G401 (cell line): Measurements from ENCODE around the gene PHKG1. TPM values are rescaled to one million over a fixed set of nuclear protein-coding genes. Genes with fewer than 3 reads are reported as not detected.
"Not testable (repeated sequence)": the region's sequence is repeated elsewhere in the genome, so short reads cannot be mapped to it uniquely, and the experiment has no call there.

Source experiments
- DNase-seq: peaks from one replicate; pipeline ENCODE4 v3.0.0-alpha.2; 2015; ENCODE audit warnings: low spot score
- in situ Hi-C: cut with HindIII; loops from 2 replicates; pipeline ENCODE4 v1.10.0; 2016; ENCODE audit warnings: low sequenced_read_pairs, mixed read lengths
- total RNA-seq: library from RNA; depleted of rRNA; stranded (reverse); fragments of >200 nt; shearing (Covaris generic); gene quantifications from 2 replicates; pipeline ENCODE4 v1.2.3, GENCODE V29; 2014; rRNA removed

Gene PHKG1
- not detected in 2 replicates for total RNA-seq

- DNase-seq: peak; percentile 91
- in situ Hi-C loops: no loop called here
Observed at GRCh38 chr7:56092789-56093531, at the start of gene PHKG1. Gene PHKG1 (minus strand): TSS chr7:56092952. CDS start chr7:56088941, 4,011 bp downstream.

GRCh38 chr7:56131062-56131461, 38.3 kb upstream of the PHKG1 start:
- DNase-seq, in situ Hi-C loops: not testable (repeated sequence)

GRCh38 chr7:56127241-56127975, 34.7 kb upstream of the PHKG1 start:
- DNase-seq: no peak
- in situ Hi-C loops: no loop called here

GRCh38 chr7:56125831-56126230, 33.1 kb upstream of the PHKG1 start:
- no peak for DNase-seq
- in situ Hi-C loops: no loop called here

- DNase-seq: no peak
- in situ Hi-C loops: no loop called here
Observed at GRCh38 chr7:56124981-56125380, 32.2 kb upstream of the PHKG1 start.

GRCh38 chr7:56121440-56121839, 28.7 kb upstream of the PHKG1 start:
- no peak for DNase-seq
- in situ Hi-C loops: no loop called here

- peak; percentile 66 for DNase-seq
- in situ Hi-C loops: no loop called here
Observed at GRCh38 chr7:56115852-56116538, 23.2 kb upstream of the PHKG1 start, which contains the start of gene NUPR2. Gene NUPR2 (minus strand): TSS chr7:56116417. CDS start chr7:56116314, 103 bp downstream.

GRCh38 chr7:56112244-56112643, 19.5 kb upstream of the PHKG1 start:
- DNase-seq, in situ Hi-C loops: not testable (repeated sequence)

- DNase-seq: no peak
- in situ Hi-C loops: no loop called here
Observed at GRCh38 chr7:56110611-56111010, 17.9 kb upstream of the PHKG1 start.

- in situ Hi-C loops: no loop called here
Observed at GRCh38 chr7:56107954-56108258, 15.2 kb upstream of the PHKG1 start.

GRCh38 chr7:56106108-56107073, 13.6 kb upstream of the PHKG1 start, which contains the start of gene CHCHD2:
Gene CHCHD2 (minus strand): TSS chr7:56106476. CDS start chr7:56106413, 63 bp downstream.
- in situ Hi-C loops: no loop called here
- peak; percentile 99 for DNase-seq

More at GRCh38 chr7:56107954-56108258, 15.2 kb upstream of the PHKG1 start:
- no peak for DNase-seq

GRCh38 chr7:56105508-56105907, 12.8 kb upstream of the PHKG1 start:
- peak; percentile 7 for DNase-seq
- in situ Hi-C loops: no loop called here

- DNase-seq, in situ Hi-C loops: not testable (repeated sequence)
Observed at GRCh38 chr7:56104138-56104537, 11.4 kb upstream of the PHKG1 start.

GRCh38 chr7:56099653-56100052, 6.9 kb upstream of the PHKG1 start:
- in situ Hi-C loops: no loop called here
- no peak for DNase-seq

- DNase-seq, in situ Hi-C loops: not testable (repeated sequence)
Observed at GRCh38 chr7:56098187-56099008, 5.6 kb upstream of the PHKG1 start.

GRCh38 chr7:56097700-56098099, 4.9 kb upstream of the PHKG1 start:
- in situ Hi-C loops: no loop called here
- DNase-seq: no peak

- in situ Hi-C loops: not testable (repeated sequence)
Observed at GRCh38 chr7:56092388-56092787, 364 bp downstream of the PHKG1 start.

GRCh38 chr7:56091591-56091990, 1.2 kb downstream of the PHKG1 start:
- in situ Hi-C loops: no loop called here
- DNase-seq: peak; percentile 45

More at GRCh38 chr7:56092388-56092787, 364 bp downstream of the PHKG1 start:
- DNase-seq: not testable (repeated sequence)
